Endothelial cell of umbilical vein (primary cell): ENCODE results near the gene HNRNPK. TPM values are rescaled to one million over a fixed set of nuclear protein-coding genes. Genes with fewer than 3 reads are reported as not detected.

Source experiments
- BruUV-seq: library from RNA; stranded (reverse); fragments of 400-500 nt; replicated peaks from 2 replicates; lab custom pipeline; 2021; lab: Mats Ljungman, UMichigan
- CTCF ChIA-PET: fragments of 300-600, 350-600 bp; sonication (Branson Sonifier 250); formaldehyde crosslinking; loops from one replicate; lab custom pipeline; 2021; ENCODE audit warnings: antibody characterized with exemption, inconsistent platforms; lab: Charles Lee
- POLR2A ChIA-PET: fragments of 300-600, 350-600 bp; sonication (Branson Sonifier 250); formaldehyde crosslinking; loops from one replicate; lab custom pipeline; 2021; ENCODE audit warnings: antibody characterized with exemption, inconsistent platforms; lab: Charles Lee
- DNase-seq: peaks from one replicate; pipeline ENCODE4 v3.0.0-alpha.2; 2011; ENCODE audit warnings: low read depth, low spot score
- FAIRE-seq: peaks from 2 replicates; lab custom pipeline; 2011; peaks lifted over from hg19 to GRCh38; lab: Jason Lieb, UNC
- H2AFZ ChIP-seq: 2 replicates; pipeline ENCODE4 v1.6.0; 2012; ENCODE audit warnings: low read depth, low read length, control low read depth, inconsistent platforms
- H3K27ac ChIP-seq: 2 replicates; pipeline ENCODE4 v1.5.1; 2011; ENCODE audit warnings: low read depth, mild to moderate bottlenecking, control low read depth, low read length, moderate library complexity; ENCODE audit not compliant: insufficient read depth
- H3K27me3 ChIP-seq, 2 experiments: 2 replicates each; pipeline versions ENCODE4 v1.6.0 to v1.6.1; 2011; ENCODE audit warnings: low read length in 2 of 2, mixed read lengths in 1 of 2; ENCODE audit not compliant: control insufficient read depth in 2 of 2, insufficient read depth in 2 of 2
- H3K36me3 ChIP-seq, 2 experiments: 2 replicates in 1 of 2; 3 replicates in 1 of 2; pipeline ENCODE4 v1.5.1; 2011; ENCODE audit warnings: low read length in 2 of 2, mild to moderate bottlenecking in 1 of 2, moderate library complexity in 1 of 2; ENCODE audit not compliant: control insufficient read depth in 2 of 2, insufficient read depth in 2 of 2; ENCODE audit errors: extremely low read depth in 1 of 2
- H3K4me1 ChIP-seq: 3 replicates; pipeline ENCODE4 v1.5.1; 2011; ENCODE audit warnings: mild to moderate bottlenecking, low read length; ENCODE audit not compliant: control insufficient read depth, insufficient read depth; ENCODE audit errors: extremely low read depth
- H3K4me2 ChIP-seq: 2 replicates; pipeline ENCODE4 v1.6.1; 2011; ENCODE audit warnings: low read length, control low read depth, mixed read lengths; ENCODE audit not compliant: insufficient read depth
- H3K4me3 ChIP-seq, 3 experiments: fragments of 200-600 bp in 1 of 3; sonication (generic), shearing (Covaris generic) in 1 of 3; replicated peaks in 1 of 3; 2 replicates each; pipeline ENCODE4 v1.5.1; 2011 to 2016; ENCODE audit warnings: control low read depth in 3 of 3, low read length in 3 of 3, mild to moderate bottlenecking in 2 of 3, inconsistent platforms in 1 of 3, low read depth in 1 of 3, moderate library complexity in 1 of 3; ENCODE audit not compliant: insufficient read depth in 1 of 3
- H3K79me2 ChIP-seq: 2 replicates; pipeline ENCODE4 v1.6.0; 2012; ENCODE audit warnings: low read length, inconsistent platforms; ENCODE audit not compliant: control insufficient read depth, insufficient read depth
- H3K9ac ChIP-seq: replicated peaks from 2 replicates; pipeline ENCODE3; 2011; ENCODE audit warnings: low read length, control low read depth; ENCODE audit not compliant: insufficient read depth; ENCODE audit errors: extremely low read depth
- H3K9me1 ChIP-seq: replicated peaks from 3 replicates; pipeline ENCODE4 v1.6.0; 2011; ENCODE audit warnings: mild to moderate bottlenecking, low read length; ENCODE audit not compliant: control insufficient read depth, insufficient read depth; ENCODE audit errors: extremely low read depth
- H3K9me3 ChIP-seq: replicated peaks from 2 replicates; pipeline ENCODE4 v1.5.1; 2012; ENCODE audit warnings: low read length, inconsistent platforms; ENCODE audit not compliant: control insufficient read depth, insufficient read depth
- H4K20me1 ChIP-seq: replicated peaks from 2 replicates; pipeline ENCODE3; 2011; ENCODE audit warnings: mild to moderate bottlenecking, low read length; ENCODE audit not compliant: control insufficient read depth, insufficient read depth; ENCODE audit errors: extremely low read depth
- CTCF ChIP-seq, 2 donors: IDR thresholded peaks; 1 replicate in 1 of 2; 2 replicates in 1 of 2; pipeline ENCODE4 v1.5.1; 2011; ENCODE audit warnings: low read length in 2 of 2, mild to moderate bottlenecking in 2 of 2, moderate library complexity in 2 of 2, control low read depth in 1 of 2, inconsistent platforms in 1 of 2, low read depth in 1 of 2; ENCODE audit not compliant: insufficient read depth in 1 of 2; ENCODE audit errors: extremely low read depth in 1 of 2
- FOS ChIP-seq: IDR thresholded peaks from 2 replicates; pipeline ENCODE4 v1.6.1; 2011; ENCODE audit warnings: mild to moderate bottlenecking, low read length, moderate library complexity, borderline replicate concordance; ENCODE audit not compliant: insufficient read depth
- GATA2 ChIP-seq: IDR thresholded peaks from 2 replicates; pipeline ENCODE4 v1.7.0; 2011; ENCODE audit warnings: low read depth, mild to moderate bottlenecking, moderate library complexity, mixed read lengths, low read length; ENCODE audit not compliant: insufficient read length, insufficient read depth
- MAX ChIP-seq: IDR thresholded peaks from 2 replicates; pipeline ENCODE4 v1.6.1; 2011; ENCODE audit not compliant: insufficient read depth, insufficient read length
- MYC ChIP-seq: IDR thresholded peaks from one replicate; pipeline ENCODE4 v1.6.1; 2011; ENCODE audit warnings: mild to moderate bottlenecking, low read depth, low read length
- POLR2A ChIP-seq: IDR thresholded peaks from 2 replicates; pipeline ENCODE4 v1.6.1; 2012; ENCODE audit warnings: low read depth, mild to moderate bottlenecking, control low read depth, low read length
- POLR2AphosphoS5 ChIP-seq: IDR thresholded peaks from 2 replicates; pipeline ENCODE4 v1.6.1; 2012; ENCODE audit warnings: low read depth, mild to moderate bottlenecking, control low read depth, low read length, moderate library complexity; ENCODE audit not compliant: insufficient read depth
- dilution Hi-C: fragments of 300-500 bp; cut with MboI; formaldehyde crosslinking; loops from one replicate; pipeline ENCODE4 v1.15.0; 2019; ENCODE audit warnings: low sequenced_read_pairs; ENCODE audit not compliant: extremely low pct_ligation_motif_present
- intact Hi-C: fragments of 100-400 bp; cut with micrococcal nuclease; formaldehyde crosslinking; loops from one replicate; pipeline ENCODE4 v1.10.0; 2022
- polyA plus RNA-seq, 4 experiments: library from polyadenylated mRNA; depleted of rRNA in 3 of 4; stranded (reverse) in 3 of 4; unstranded in 1 of 4; fragments of >200 nt; gene quantifications; 2 replicates each; pipeline versions ENCODE4 v1.2.1 to v1.2.3, GENCODE V29; 2011 to 2012; ENCODE audit warnings: missing spikeins in 1 of 4
- total RNA-seq: library from RNA; stranded (reverse); gene quantifications from 2 replicates; pipeline ENCODE4 v1.2.3, GENCODE V29; 2021

The HNRNPK gene
- total and polyA plus RNA-seq, 2 donors (not counting 3 experiments of a cell fraction or from before 2014, with no cell fraction given): 399 to 663 TPM

GRCh38 chr9:83964973-83965349 is 15.1 kb downstream of the HNRNPK start:
- Histone ChIP-seq H3K4me3 (no peak overlapping the region), H3K4me1 (no peaks in the 10 kb centered on the region), H4K20me1 (no peaks in the 10 kb centered on the region), H3K27ac (no peak overlapping the region), H3K79me2 (peaks cover 4% of the 10 kb centered on the region), H3K9me1 (no peaks in the 10 kb centered on the region), H3K4me2 (no peak overlapping the region), H3K27me3 (no peaks in the 10 kb centered on the region), H3K36me3 (peaks cover 5 to 17% of the 10 kb centered on the region in 2 experiments), H3K9me3 (no peaks in the 10 kb centered on the region), H2AFZ (no peak overlapping the region), H3K9ac (no peak overlapping the region)
- FAIRE-seq (no peak), DNase-seq (peak; percentile 24)
- intact Hi-C loops: no loop called here
- dilution Hi-C loops: no loop called here
- ChIA-PET CTCF (interaction anchor here (4.8 kb wide), 1 partner anchor 296 kb away, joined by 26 read pairs; no protein-coding TSS in a partner anchor), POLR2A (interaction anchor here (1.0 kb wide), 1 partner anchor 13 kb away, joined by 8 read pairs; no protein-coding TSS in a partner anchor)
- TF ChIP-seq FOS (no peak), GATA2 (no peak), POLR2A (no peak), MYC (no peak), CTCF (IDR thresholded peaks at IDR 0.05; ENCODE audit: extremely low read depth in 1 of 2, insufficient read depth in 1 of 2, low read depth in 1 of 2, low read length in 2 of 2) (no peak), MAX (no peak), POLR2AphosphoS5 (no peak)
- BruUV-seq: no TSS peak
